ENCODE data around the gene AUH. TPM values are rescaled to one million over a fixed set of nuclear protein-coding genes. Genes with fewer than 3 reads are reported as not detected.

AUH gene
- total RNA-seq, 2 donors from 2014 or later: 58.0 to 76.1 TPM

- no peak for DNase-seq (ENCODE audit: low spot score)
- H3K27ac ChIP-seq: no peak overlapping the region
- WGBS: 73% methylated on average over 2 of the region's 2 CpGs
- H3K36me3 ChIP-seq: no peaks in the 10 kb centered on the region
- TF ChIP-seq POLR2A (IDR thresholded peaks at IDR 0.05) (no peak), POLR2AphosphoS5 (IDR thresholded peaks at IDR 0.05) (no peak)
- TF ChIP-seq, protein P1, sequence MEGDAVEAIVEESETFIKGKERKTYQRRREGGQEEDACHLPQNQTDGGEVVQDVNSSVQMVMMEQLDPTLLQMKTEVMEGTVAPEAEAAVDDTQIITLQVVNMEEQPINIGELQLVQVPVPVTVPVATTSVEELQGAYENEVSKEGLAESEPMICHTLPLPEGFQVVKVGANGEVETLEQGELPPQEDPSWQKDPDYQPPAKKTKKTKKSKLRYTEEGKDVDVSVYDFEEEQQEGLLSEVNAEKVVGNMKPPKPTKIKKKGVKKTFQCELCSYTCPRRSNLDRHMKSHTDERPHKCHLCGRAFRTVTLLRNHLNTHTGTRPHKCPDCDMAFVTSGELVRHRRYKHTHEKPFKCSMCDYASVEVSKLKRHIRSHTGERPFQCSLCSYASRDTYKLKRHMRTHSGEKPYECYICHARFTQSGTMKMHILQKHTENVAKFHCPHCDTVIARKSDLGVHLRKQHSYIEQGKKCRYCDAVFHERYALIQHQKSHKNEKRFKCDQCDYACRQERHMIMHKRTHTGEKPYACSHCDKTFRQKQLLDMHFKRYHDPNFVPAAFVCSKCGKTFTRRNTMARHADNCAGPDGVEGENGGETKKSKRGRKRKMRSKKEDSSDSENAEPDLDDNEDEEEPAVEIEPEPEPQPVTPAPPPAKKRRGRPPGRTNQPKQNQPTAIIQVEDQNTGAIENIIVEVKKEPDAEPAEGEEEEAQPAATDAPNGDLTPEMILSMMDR (IDR thresholded peaks at IDR 0.05): no peak
- H3K4me3 ChIP-seq: no peak overlapping the region
- no peaks in the 10 kb centered on the region for H3K27me3 ChIP-seq (replicated peaks; ENCODE audit: insufficient read depth)
- intact Hi-C loops (cut with DNase I): no loop called here
- no peaks in the 10 kb centered on the region for H3K9me3 ChIP-seq
- H3K4me1 ChIP-seq (replicated peaks): peaks cover 4% of the 10 kb centered on the region
Measured at GRCh38 chr9:91274949-91275492, 86.7 kb downstream of the AUH start.

- TF ChIP-seq, protein P1 (IDR thresholded peaks at IDR 0.05): no peak
- intact Hi-C loops (cut with DNase I): no loop called here
- WGBS: 60% methylated on average over 2 of the region's 2 CpGs
- no peak overlapping the region for H3K27ac ChIP-seq
- no peaks in the 10 kb centered on the region for H3K36me3 ChIP-seq
- no peak overlapping the region for H3K4me3 ChIP-seq
- no peaks in the 10 kb centered on the region for H3K27me3 ChIP-seq (replicated peaks; ENCODE audit: insufficient read depth)
- H3K9me3 ChIP-seq: no peaks in the 10 kb centered on the region
- DNase-seq (ENCODE audit: low spot score): no peak
- H3K4me1 ChIP-seq (replicated peaks): peaks cover 4% of the 10 kb centered on the region
Measured at GRCh38 chr9:91273853-91274552, 87.7 kb downstream of the AUH start.

GRCh38 chr9:91271156-91271555 is 90.6 kb downstream of the AUH start:
- TF ChIP-seq POLR2AphosphoS5 (IDR thresholded peaks at IDR 0.05) (no peak), POLR2A (IDR thresholded peaks at IDR 0.05) (no peak)
- TF ChIP-seq, protein P1 (IDR thresholded peaks at IDR 0.05): no peak
- H3K27ac ChIP-seq: no peak overlapping the region
- H3K27me3 ChIP-seq (replicated peaks; ENCODE audit: insufficient read depth): no peaks in the 10 kb centered on the region
- H3K9me3 ChIP-seq: no peaks in the 10 kb centered on the region
- intact Hi-C loops (cut with DNase I): no loop called here
- no peak for DNase-seq (ENCODE audit: low spot score)
- 81% methylated on average over 2 of the region's 2 CpGs for WGBS
- H3K4me3 ChIP-seq: no peak overlapping the region
- H3K36me3 ChIP-seq: no peaks in the 10 kb centered on the region
- peaks cover 4% of the 10 kb centered on the region for H3K4me1 ChIP-seq (replicated peaks)

DNA sequence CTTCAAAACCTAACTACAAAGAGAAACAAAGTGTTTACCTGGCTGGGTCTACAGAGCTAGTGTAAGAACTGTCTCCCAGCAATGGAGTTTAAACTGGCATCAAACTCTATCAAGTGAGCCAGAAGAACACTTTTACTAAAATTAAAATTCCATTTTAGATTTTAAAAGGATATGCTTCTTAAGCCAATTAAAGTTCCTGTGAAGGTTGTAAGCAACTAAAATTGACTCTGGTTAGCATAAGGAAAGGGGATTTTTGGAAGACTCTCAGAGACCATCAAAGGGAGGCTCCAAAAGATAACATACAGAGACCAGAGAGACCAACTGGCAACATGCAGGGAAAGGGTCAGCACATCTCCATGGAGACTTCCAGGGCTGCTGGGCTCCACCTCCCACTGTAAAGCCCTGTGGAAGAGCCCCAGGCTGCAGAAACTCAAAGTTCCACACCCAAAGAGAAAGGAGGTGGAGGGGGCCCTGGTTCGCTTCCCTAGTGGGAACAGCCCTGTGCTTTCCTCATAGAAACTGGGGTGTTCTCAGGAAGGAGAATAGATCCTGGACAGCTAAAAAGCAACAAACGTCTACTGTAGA is 91.7 kb downstream of the AUH start:
- WGBS: 61% methylated on average over 2 of the region's 2 CpGs
- Histone ChIP-seq H3K27ac (peak overlapping the region in 1 of 2 donors; percentile 15), H3K4me1 (replicated peaks) (peaks cover 2% of the 10 kb centered on the region), H3K9me3 (no peaks in the 10 kb centered on the region), H3K36me3 (no peaks in the 10 kb centered on the region), H3K27me3 (replicated peaks; ENCODE audit: insufficient read depth) (no peaks in the 10 kb centered on the region), H3K4me3 (no peak overlapping the region)
- no peak for DNase-seq (ENCODE audit: low spot score)
- TF ChIP-seq POLR2A (IDR thresholded peaks at IDR 0.05): no peak
- no peak for TF ChIP-seq POLR2AphosphoS5 (IDR thresholded peaks at IDR 0.05)
- TF ChIP-seq, protein P1 (IDR thresholded peaks at IDR 0.05): no peak
- intact Hi-C loops (cut with DNase I): no loop called here

DNA sequence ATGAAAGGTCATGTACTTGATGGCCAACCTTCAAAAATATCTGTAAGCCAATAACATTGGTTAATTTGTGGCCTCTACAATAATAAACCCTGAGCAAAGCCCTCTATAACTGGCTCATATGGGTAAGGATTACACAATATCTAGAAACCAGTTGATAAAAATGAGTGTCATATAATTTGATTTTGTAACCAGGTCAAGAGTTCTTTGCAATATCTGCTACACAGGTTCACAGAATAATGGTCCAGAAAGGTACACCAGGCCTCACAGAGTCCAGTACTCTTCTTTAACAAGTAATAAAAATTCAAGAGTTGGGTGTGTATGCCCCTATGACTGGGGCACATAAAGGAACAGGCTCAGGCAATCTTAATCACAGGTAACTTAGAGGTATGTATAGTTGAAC is 95.3 kb downstream of the AUH start:
- no peaks in the 10 kb centered on the region for H3K4me1 ChIP-seq (replicated peaks)
- H3K4me3 ChIP-seq: no peak overlapping the region
- no peak overlapping the region for H3K27ac ChIP-seq
- no peaks in the 10 kb centered on the region for H3K36me3 ChIP-seq
- TF ChIP-seq POLR2AphosphoS5 (IDR thresholded peaks at IDR 0.05) (no peak), POLR2A (IDR thresholded peaks at IDR 0.05) (no peak)
- TF ChIP-seq, protein P1 (IDR thresholded peaks at IDR 0.05): no peak
- no peaks in the 10 kb centered on the region for H3K27me3 ChIP-seq (replicated peaks; ENCODE audit: insufficient read depth)
- no peaks in the 10 kb centered on the region for H3K9me3 ChIP-seq
- intact Hi-C loops (cut with DNase I): no loop called here
- no peak for DNase-seq (ENCODE audit: low spot score)
